ENCODE measurements around the gene CRHR1.

The CRHR1 gene

GRCh38 chr17:45823598-45823997 is 39.5 kb downstream of the CRHR1 start:
- no peak for DNase-seq (ENCODE audit: low read depth in 3 of 3)

GRCh38 chr17:45824475-45824874 is 40.4 kb downstream of the CRHR1 start:
- no peak for DNase-seq (ENCODE audit: low read depth in 3 of 3)

- no peak for DNase-seq (ENCODE audit: low read depth in 3 of 3)
Observed at GRCh38 chr17:45824901-45825492, 40.9 kb downstream of the CRHR1 start.

- DNase-seq (ENCODE audit: low read depth in 3 of 3): no peak
Observed at GRCh38 chr17:45825792-45826191, 41.7 kb downstream of the CRHR1 start.

GRCh38 chr17:45826919-45827588 is 42.9 kb downstream of the CRHR1 start:
- no peak for DNase-seq (ENCODE audit: low read depth in 3 of 3)

- DNase-seq (ENCODE audit: low read depth in 3 of 3): no peak
Observed at GRCh38 chr17:45828171-45828570, 44.1 kb downstream of the CRHR1 start.

GRCh38 chr17:45828582-45829133 is 44.5 kb downstream of the CRHR1 start:
- no peak for DNase-seq (ENCODE audit: low read depth in 3 of 3)

- no peak for DNase-seq (ENCODE audit: low read depth in 3 of 3)
Observed at GRCh38 chr17:45833920-45834319, 49.8 kb downstream of the CRHR1 start.

GRCh38 chr17:45834471-45835396 is 50.6 kb downstream of the CRHR1 start:
- DNase-seq (ENCODE audit: low read depth in 3 of 3): no peak

- DNase-seq (ENCODE audit: low read depth in 3 of 3): no peak
Observed at GRCh38 chr17:45835481-45835880, 51.4 kb downstream of the CRHR1 start.

GRCh38 chr17:45836047-45837044 is 52.2 kb downstream of the CRHR1 start:
- no peak for DNase-seq (ENCODE audit: low read depth in 3 of 3)

- no peak for DNase-seq (ENCODE audit: low read depth in 3 of 3)
Observed at GRCh38 chr17:45837187-45837586, 53.1 kb downstream of the CRHR1 start.

GRCh38 chr17:45837603-45838002 is 53.5 kb downstream of the CRHR1 start:
- DNase-seq (ENCODE audit: low read depth in 3 of 3): no peak

GRCh38 chr17:45838751-45839295 is 54.7 kb downstream of the CRHR1 start:
- no peak for DNase-seq (ENCODE audit: low read depth in 3 of 3)

- DNase-seq (ENCODE audit: low read depth in 3 of 3): no peak
Observed at GRCh38 chr17:45839442-45839841, 55.3 kb downstream of the CRHR1 start.

GRCh38 chr17:45841186-45841585 is 57.1 kb downstream of the CRHR1 start:
- DNase-seq (ENCODE audit: low read depth in 3 of 3): no peak

GRCh38 chr17:45841883-45842525 is 57.9 kb downstream of the CRHR1 start:
- DNase-seq (ENCODE audit: low read depth in 3 of 3): no peak

- no peak for DNase-seq (ENCODE audit: low read depth in 3 of 3)
Observed at GRCh38 chr17:45843722-45844121, 59.6 kb downstream of the CRHR1 start.

- no peak for DNase-seq (ENCODE audit: low read depth in 3 of 3)
Observed at GRCh38 chr17:45844695-45845375, 60.7 kb downstream of the CRHR1 start, which contains the start of gene SPPL2C. TSS of gene SPPL2C (plus strand) at chr17:45844881. CDS start at chr17:45844907, 26 bp downstream.

Measured in stimulated activated CD4-positive, alpha-beta T cell treated with anti-CD3 and anti-CD28 coated beads, TNF-alpha, amount 100 ng/mL, for 4 hours (primary cell).